ENCODE measurements around the gene EFR3B. TPM values are rescaled to one million over a fixed set of nuclear protein-coding genes. Genes with fewer than 3 reads are reported as not detected.

Gene EFR3B
- polyA plus RNA-seq, 1 of the 3 experiments (the other 2 are of a cell fraction): 1.5 TPM

DNA sequence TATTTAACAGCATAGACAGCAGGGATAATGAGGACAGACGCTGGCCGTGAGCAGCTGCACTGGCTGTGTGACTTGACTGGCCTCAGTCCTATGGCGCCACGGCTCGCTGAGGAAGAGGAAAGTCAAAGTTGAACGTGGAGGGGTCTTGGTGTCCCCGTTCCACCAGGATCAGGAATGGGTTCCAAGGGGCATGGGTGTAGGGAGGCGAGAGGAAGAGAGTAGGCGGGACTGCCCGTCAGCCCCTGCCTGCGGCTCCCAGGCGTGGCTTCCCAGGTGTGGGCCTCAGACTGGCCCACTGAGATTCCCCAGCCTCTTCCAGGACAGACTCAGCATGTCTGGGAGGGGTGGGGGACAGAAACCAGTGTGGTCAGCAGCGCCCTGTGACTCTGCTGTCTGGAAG lies 75.1 kb downstream of the EFR3B start:
- H3K27ac ChIP-seq (ENCODE audit: low read depth in 2 of 2, low read length in 1 of 2): no peak overlapping the region
- POLR2A ChIA-PET: no interaction called here
- DNase-seq: no peak
- no peaks in the 10 kb centered on the region for H3K9me2 ChIP-seq
- H3K9me3 ChIP-seq: no peaks in the 10 kb centered on the region
- H3K4me2 ChIP-seq: no peak overlapping the region
- peaks cover 0 to 2% of the 10 kb centered on the region in 2 experiments; a peak in 1 of 4 replicates for H3K4me1 ChIP-seq (ENCODE audit: control insufficient read depth in 1 of 2, insufficient read depth in 2 of 2, low read depth in 1 of 2, low read length in 1 of 2)
- no peaks in the 10 kb centered on the region for H4K20me1 ChIP-seq (ENCODE audit: insufficient read depth)
- H2AFZ ChIP-seq (ENCODE audit: low read depth): no peak overlapping the region
- CTCF ChIA-PET: interaction anchor here (1.6 to 27.1 kb wide), 4 partner anchors 10 to 141 kb away, joined by 4 to 519 read pairs (median 18); no protein-coding TSS in a partner anchor
- H3K4me3 ChIP-seq (ENCODE audit: low read depth in 2 of 2, low read length in 1 of 2): no peak overlapping the region
- TF ChIP-seq, protein P1, sequence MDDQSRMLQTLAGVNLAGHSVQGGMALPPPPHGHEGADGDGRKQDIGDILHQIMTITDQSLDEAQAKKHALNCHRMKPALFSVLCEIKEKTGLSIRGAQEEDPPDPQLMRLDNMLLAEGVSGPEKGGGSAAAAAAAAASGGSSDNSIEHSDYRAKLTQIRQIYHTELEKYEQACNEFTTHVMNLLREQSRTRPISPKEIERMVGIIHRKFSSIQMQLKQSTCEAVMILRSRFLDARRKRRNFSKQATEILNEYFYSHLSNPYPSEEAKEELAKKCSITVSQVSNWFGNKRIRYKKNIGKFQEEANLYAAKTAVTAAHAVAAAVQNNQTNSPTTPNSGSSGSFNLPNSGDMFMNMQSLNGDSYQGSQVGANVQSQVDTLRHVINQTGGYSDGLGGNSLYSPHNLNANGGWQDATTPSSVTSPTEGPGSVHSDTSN (IDR thresholded peaks at IDR 0.05): no peak
- TF ChIP-seq RFX5 (IDR thresholded peaks at IDR 0.05; ENCODE audit: low read length) (no peak), TEAD4 (IDR thresholded peaks at IDR 0.05; ENCODE audit: borderline replicate concordance, insufficient read depth) (no peak), TCF12 (IDR thresholded peaks at IDR 0.05) (no peak)
- TF ChIP-seq, protein P2, sequence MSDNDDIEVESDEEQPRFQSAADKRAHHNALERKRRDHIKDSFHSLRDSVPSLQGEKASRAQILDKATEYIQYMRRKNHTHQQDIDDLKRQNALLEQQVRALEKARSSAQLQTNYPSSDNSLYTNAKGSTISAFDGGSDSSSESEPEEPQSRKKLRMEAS (IDR thresholded peaks at IDR 0.05; ENCODE audit: low read depth): no peak
- no peaks in the 10 kb centered on the region for H3K79me2 ChIP-seq (ENCODE audit: insufficient read depth)
- H3K9ac ChIP-seq: no peak overlapping the region
- H3K36me3 ChIP-seq (replicated peaks in 1 of 2; ENCODE audit: control insufficient read depth in 1 of 2, insufficient read depth in 2 of 2, low read length in 1 of 2): no peaks in the 10 kb centered on the region
- 89% methylated on average over 9 of the region's 13 CpGs for WGBS (ENCODE audit: low lambda C conversion rate)
- no peaks in the 10 kb centered on the region for H3K27me3 ChIP-seq (ENCODE audit: insufficient read depth)
- H3F3A ChIP-seq (replicated peaks; ENCODE audit: insufficient read depth): no peaks in the 10 kb centered on the region

DNA sequence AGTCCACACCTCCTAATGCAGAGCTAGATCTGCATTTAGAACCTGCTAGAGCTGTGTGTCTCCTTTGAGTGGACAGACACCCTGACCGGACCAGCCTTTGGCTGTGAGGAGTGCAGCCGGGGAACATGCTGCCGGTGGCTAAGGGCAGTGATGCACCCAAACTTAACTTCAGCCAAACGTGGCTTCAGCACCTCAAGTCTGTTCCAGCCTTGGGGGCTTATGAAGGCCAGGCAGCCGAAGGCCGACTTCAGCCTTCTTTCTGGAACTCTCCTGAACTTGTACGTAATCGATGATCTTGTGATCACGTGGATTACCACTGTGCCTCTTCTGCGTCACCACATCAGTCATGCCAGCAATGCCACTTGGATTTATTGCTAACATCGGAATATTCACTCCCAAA lies 77.4 kb downstream of the EFR3B start:
- Histone ChIP-seq H2AFZ (ENCODE audit: low read depth) (no peak overlapping the region), H3K27me3 (ENCODE audit: insufficient read depth) (no peaks in the 10 kb centered on the region), H3K36me3 (replicated peaks in 1 of 2; ENCODE audit: control insufficient read depth in 1 of 2, insufficient read depth in 2 of 2, low read length in 1 of 2) (no peaks in the 10 kb centered on the region), H3K4me2 (no peak overlapping the region), H3K4me1 (ENCODE audit: control insufficient read depth in 1 of 2, insufficient read depth in 2 of 2, low read depth in 1 of 2, low read length in 1 of 2) (peaks cover 0 to 6% of the 10 kb centered on the region in 2 experiments; a peak in 1 of 4 replicates), H3K9ac (no peak overlapping the region), H4K20me1 (ENCODE audit: insufficient read depth) (no peaks in the 10 kb centered on the region), H3K27ac (ENCODE audit: low read depth in 2 of 2, low read length in 1 of 2) (no peak overlapping the region), H3K9me3 (no peaks in the 10 kb centered on the region), H3K9me2 (no peaks in the 10 kb centered on the region), H3K79me2 (ENCODE audit: insufficient read depth) (no peaks in the 10 kb centered on the region), H3K4me3 (ENCODE audit: low read depth in 2 of 2, low read length in 1 of 2) (no peak overlapping the region), H3F3A (replicated peaks; ENCODE audit: insufficient read depth) (no peaks in the 10 kb centered on the region)
- DNase-seq: no peak
- no peak for TF ChIP-seq RCOR1 (IDR thresholded peaks at IDR 0.05; ENCODE audit: low read length)
- 91% methylated on average over 11 of the region's 11 CpGs for WGBS (ENCODE audit: low lambda C conversion rate)
- ChIA-PET CTCF (interaction anchor here (0.8 to 27.1 kb wide), 5 partner anchors 10 to 1294 kb away, joined by 3 to 519 read pairs (median 5); no protein-coding TSS in a partner anchor), POLR2A (no interaction called here)

DNA sequence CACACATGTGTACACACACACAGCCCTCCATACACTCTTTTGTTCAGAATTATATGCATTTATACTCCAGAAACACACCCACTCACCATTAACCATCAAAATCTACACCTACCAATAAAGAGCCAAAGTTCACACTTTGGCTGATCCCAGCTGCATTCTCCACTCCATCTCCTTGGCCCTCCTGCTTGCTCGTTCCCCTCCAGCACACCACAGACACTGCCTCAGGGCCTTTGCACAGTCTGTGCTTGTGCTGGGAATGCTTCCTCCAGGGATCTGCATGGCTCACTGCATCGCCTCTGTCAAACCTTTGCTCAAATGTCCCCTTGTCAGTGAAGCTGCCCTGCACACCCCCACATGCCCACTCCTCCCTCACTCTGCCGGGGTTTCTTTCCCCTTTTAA lies 80.5 kb downstream of the EFR3B start:
- Histone ChIP-seq H3K9me2 (no peaks in the 10 kb centered on the region), H3K79me2 (ENCODE audit: insufficient read depth) (no peaks in the 10 kb centered on the region), H3K36me3 (replicated peaks in 1 of 2; ENCODE audit: control insufficient read depth in 1 of 2, insufficient read depth in 2 of 2, low read length in 1 of 2) (peaks cover 0 to 5% of the 10 kb centered on the region in 2 experiments), H3K4me3 (ENCODE audit: low read depth in 2 of 2, low read length in 1 of 2) (no peak overlapping the region), H3K9me3 (no peaks in the 10 kb centered on the region), H4K20me1 (ENCODE audit: insufficient read depth) (no peaks in the 10 kb centered on the region), H3K9ac (no peak overlapping the region), H3F3A (replicated peaks; ENCODE audit: insufficient read depth) (peaks cover 6% of the 10 kb centered on the region), H3K4me1 (ENCODE audit: control insufficient read depth in 1 of 2, insufficient read depth in 2 of 2, low read depth in 1 of 2, low read length in 1 of 2) (peaks cover 0 to 4% of the 10 kb centered on the region in 2 experiments; a peak in 1 of 4 replicates), H2AFZ (ENCODE audit: low read depth) (no peak overlapping the region), H3K4me2 (no peak overlapping the region), H3K27me3 (ENCODE audit: insufficient read depth) (no peaks in the 10 kb centered on the region), H3K27ac (ENCODE audit: low read depth in 2 of 2, low read length in 1 of 2) (no peak overlapping the region)
- ChIA-PET CTCF (interaction anchor here (1.6 to 27.1 kb wide), 4 partner anchors 73 to 146 kb away, joined by 4 to 519 read pairs (median 7); partner anchors contain the start of gene EFR3B), POLR2A (no interaction called here)
- DNase-seq: no peak
- 92% methylated on average over 3 of the region's 3 CpGs for WGBS (ENCODE audit: low lambda C conversion rate)
- TF ChIP-seq CHD2 (IDR thresholded peaks at IDR 0.05; ENCODE audit: low read length, partially characterized antibody): no peak
- TF ChIP-seq, protein P3, sequence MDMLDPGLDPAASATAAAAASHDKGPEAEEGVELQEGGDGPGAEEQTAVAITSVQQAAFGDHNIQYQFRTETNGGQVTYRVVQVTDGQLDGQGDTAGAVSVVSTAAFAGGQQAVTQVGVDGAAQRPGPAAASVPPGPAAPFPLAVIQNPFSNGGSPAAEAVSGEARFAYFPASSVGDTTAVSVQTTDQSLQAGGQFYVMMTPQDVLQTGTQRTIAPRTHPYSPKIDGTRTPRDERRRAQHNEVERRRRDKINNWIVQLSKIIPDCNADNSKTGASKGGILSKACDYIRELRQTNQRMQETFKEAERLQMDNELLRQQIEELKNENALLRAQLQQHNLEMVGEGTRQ (IDR thresholded peaks at IDR 0.05; ENCODE audit: borderline replicate concordance, low read depth, low read length): no peak
- no peak for TF ChIP-seq MEF2A (IDR thresholded peaks at IDR 0.05; ENCODE audit: borderline replicate concordance, low read depth)
- TF ChIP-seq RCOR1 (IDR thresholded peaks at IDR 0.05; ENCODE audit: low read length): no peak
- no peak for TF ChIP-seq YY1 (IDR thresholded peaks at IDR 0.05; ENCODE audit: low read depth)
- TF ChIP-seq, protein P4, sequence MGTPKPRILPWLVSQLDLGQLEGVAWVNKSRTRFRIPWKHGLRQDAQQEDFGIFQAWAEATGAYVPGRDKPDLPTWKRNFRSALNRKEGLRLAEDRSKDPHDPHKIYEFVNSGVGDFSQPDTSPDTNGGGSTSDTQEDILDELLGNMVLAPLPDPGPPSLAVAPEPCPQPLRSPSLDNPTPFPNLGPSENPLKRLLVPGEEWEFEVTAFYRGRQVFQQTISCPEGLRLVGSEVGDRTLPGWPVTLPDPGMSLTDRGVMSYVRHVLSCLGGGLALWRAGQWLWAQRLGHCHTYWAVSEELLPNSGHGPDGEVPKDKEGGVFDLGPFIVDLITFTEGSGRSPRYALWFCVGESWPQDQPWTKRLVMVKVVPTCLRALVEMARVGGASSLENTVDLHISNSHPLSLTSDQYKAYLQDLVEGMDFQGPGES (IDR thresholded peaks at IDR 0.05; ENCODE audit: low read depth, low read length): no peak
- no peak for TF ChIP-seq SMC3 (IDR thresholded peaks at IDR 0.05; ENCODE audit: low read depth, low read length)
- TF ChIP-seq, protein P2 (IDR thresholded peaks at IDR 0.05; ENCODE audit: low read depth): no peak
- TF ChIP-seq NRF1 (IDR thresholded peaks at IDR 0.05; ENCODE audit: low read depth, low read length): no peak
- no peak for TF ChIP-seq TEAD4 (IDR thresholded peaks at IDR 0.05; ENCODE audit: borderline replicate concordance, insufficient read depth)
- no peak for TF ChIP-seq SIN3A (IDR thresholded peaks at IDR 0.05; ENCODE audit: borderline replicate concordance, low read depth, low read length)
- TF ChIP-seq MXI1 (IDR thresholded peaks at IDR 0.05; ENCODE audit: low read depth, low read length): no peak
- no peak for TF ChIP-seq RAD21 (IDR thresholded peaks at IDR 0.05; ENCODE audit: low read length)

All from SK-N-SH (cell line).